IMR-90 (cell line): ENCODE data around the gene MRPL43. TPM values are rescaled to one million over a fixed set of nuclear protein-coding genes. Genes with fewer than 3 reads are reported as not detected.

Source experiments
- ATAC-seq: fragments of 200-7000 bp; cut with Tn5 transposase; 2 replicates; pipeline ENCODE4 v1.9.1; 2020; ENCODE audit warnings: low read depth, mild to moderate bottlenecking, moderate library complexity
- BruUV-seq: library from RNA; stranded (reverse); fragments of 400-500 nt; replicated peaks from 2 replicates; lab custom pipeline; 2021; lab: Mats Ljungman, UMichigan
- CTCF ChIA-PET: fragments of 300-600 bp; formaldehyde crosslinking; extraction: SDS; loops from one replicate; lab custom pipeline; 2021; ENCODE audit warnings: antibody characterized with exemption; lab: Yijun Ruan, JAX
- POLR2A ChIA-PET: fragments of 300-600 bp; sonication (Branson Sonifier 250); formaldehyde crosslinking; loops from one replicate; lab custom pipeline; 2022; ENCODE audit warnings: antibody characterized with exemption; ENCODE audit not compliant: unreplicated experiment; lab: Charles Lee
- DNase-seq: peaks from one replicate; pipeline ENCODE4 v3.0.0; 2013
- H2AFZ ChIP-seq: replicated peaks from 2 replicates; pipeline ENCODE3; 2013; ENCODE audit warnings: low read length, mild to moderate bottlenecking; ENCODE audit not compliant: poor library complexity
- H2AK5ac ChIP-seq: 2 replicates; pipeline ENCODE4 v1.6.1; 2013; ENCODE audit warnings: low read depth, low read length, inconsistent platforms
- H2AK9ac ChIP-seq: replicated peaks from 2 replicates; pipeline ENCODE3; 2013; ENCODE audit warnings: mild to moderate bottlenecking, low read depth, low read length, moderate library complexity; ENCODE audit not compliant: poor library complexity
- H2BK120ac ChIP-seq: 2 replicates; pipeline ENCODE4 v1.6.1; 2013; ENCODE audit warnings: low read depth, low read length, inconsistent platforms
- H2BK15ac ChIP-seq: 3 replicates; pipeline ENCODE4 v1.6.1; 2013; ENCODE audit warnings: low read depth, low read length, inconsistent platforms
- H2BK20ac ChIP-seq: 2 replicates; pipeline ENCODE4 v1.6.1; 2013; ENCODE audit warnings: low read depth, mild to moderate bottlenecking, inconsistent platforms, low read length, moderate library complexity
- H2BK5ac ChIP-seq: 2 replicates; pipeline ENCODE4 v1.6.1; 2013; ENCODE audit warnings: mild to moderate bottlenecking, low read depth, low read length, inconsistent platforms; ENCODE audit not compliant: poor library complexity, severe bottlenecking
- H3K14ac ChIP-seq: replicated peaks from 2 replicates; pipeline ENCODE4 v1.6.1; 2013; ENCODE audit warnings: low read depth, low read length, inconsistent platforms
- H3K18ac ChIP-seq: 2 replicates; pipeline ENCODE4 v1.6.1; 2013; ENCODE audit warnings: low read depth, low read length, control low read depth
- H3K23ac ChIP-seq: 2 replicates; pipeline ENCODE4 v1.6.1; 2013; ENCODE audit warnings: low read depth, low read length, inconsistent platforms
- H3K27ac ChIP-seq: 2 replicates; pipeline ENCODE4 v1.5.1; 2013; ENCODE audit warnings: mild to moderate bottlenecking, control low read depth, low read length; ENCODE audit not compliant: insufficient read depth
- H3K27me3 ChIP-seq: 2 replicates; pipeline ENCODE4 v1.6.1; 2013; ENCODE audit warnings: low read length; ENCODE audit not compliant: control insufficient read depth, insufficient read depth
- H3K36me3 ChIP-seq: 2 replicates; pipeline ENCODE4 v1.6.1; 2013; ENCODE audit warnings: low read length, mixed read lengths; ENCODE audit not compliant: control insufficient read depth, insufficient read depth
- H3K4ac ChIP-seq: 2 replicates; pipeline ENCODE4 v1.6.1; 2013; ENCODE audit warnings: low read depth, low read length, inconsistent platforms
- H3K4me1 ChIP-seq: 2 replicates; pipeline ENCODE4 v1.6.1; 2013; ENCODE audit warnings: low read length, mixed read lengths; ENCODE audit not compliant: control insufficient read depth, insufficient read depth
- H3K4me2 ChIP-seq: 2 replicates; pipeline ENCODE4 v1.6.1; 2013; ENCODE audit warnings: low read depth, mild to moderate bottlenecking, control low read depth, low read length, moderate library complexity
- H3K4me3 ChIP-seq: 2 replicates; pipeline ENCODE4 v1.5.1; 2013; ENCODE audit warnings: low read depth, mild to moderate bottlenecking, control low read depth, low read length, moderate library complexity; ENCODE audit not compliant: insufficient read depth
- H3K56ac ChIP-seq: 2 replicates; pipeline ENCODE4 v1.6.1; 2013; ENCODE audit warnings: low read length, inconsistent platforms; ENCODE audit not compliant: insufficient read depth; ENCODE audit errors: extremely low read depth
- H3K79me1 ChIP-seq, 2 experiments: 2 replicates each; pipeline ENCODE4 v1.6.1; 2013; ENCODE audit warnings: low read length in 2 of 2, inconsistent platforms in 1 of 2, low read depth in 1 of 2
- H3K9ac ChIP-seq: 2 replicates; pipeline ENCODE4 v1.6.1; 2013; ENCODE audit warnings: low read depth, low read length, control low read depth
- H3K9me1 ChIP-seq: 2 replicates; pipeline ENCODE4 v1.6.1; 2013; ENCODE audit warnings: low read length, inconsistent platforms; ENCODE audit not compliant: insufficient read depth
- H3K9me3 ChIP-seq: 2 replicates; pipeline ENCODE4 v1.6.1; 2013; ENCODE audit warnings: low read length; ENCODE audit not compliant: control insufficient read depth, insufficient read depth
- H4K20me1 ChIP-seq: 2 replicates; pipeline ENCODE4 v1.6.1; 2013; ENCODE audit warnings: low read length, inconsistent platforms; ENCODE audit not compliant: insufficient read depth
- H4K5ac ChIP-seq: 2 replicates; pipeline ENCODE4 v1.6.1; 2013; ENCODE audit warnings: mild to moderate bottlenecking, low read depth, low read length, control low read depth
- H4K8ac ChIP-seq, 2 experiments: 2 replicates each; pipeline ENCODE4 v1.6.1; 2013; ENCODE audit warnings: low read depth in 2 of 2, low read length in 2 of 2, control low read depth in 1 of 2, inconsistent platforms in 1 of 2
- H4K91ac ChIP-seq: 2 replicates; pipeline ENCODE4 v1.6.1; 2013; ENCODE audit warnings: low read depth, low read length, inconsistent platforms; ENCODE audit not compliant: insufficient read depth
- CEBPB ChIP-seq: IDR thresholded peaks from 2 replicates; pipeline ENCODE4 v1.6.1; 2012; ENCODE audit warnings: low read depth, low read length, improper control_type of control experiment
- CHD1 ChIP-seq: IDR thresholded peaks from 2 replicates; pipeline ENCODE4 v1.6.1; 2012; ENCODE audit warnings: low read depth, low read length, improper control_type of control experiment
- CTCF ChIP-seq: conservative IDR thresholded peaks from 2 replicates; pipeline ENCODE4 v1.5.1; 2012; ENCODE audit warnings: mild to moderate bottlenecking, low read depth, low read length, improper control_type of control experiment
- FOS ChIP-seq: fragments of 150-350 bp; IDR thresholded peaks from 2 replicates; pipeline ENCODE4 v1.6.1; 2016; ENCODE audit warnings: low read depth, low read length
- MAFK ChIP-seq: IDR thresholded peaks from 2 replicates; pipeline ENCODE4 v1.6.1; 2012; ENCODE audit warnings: low read depth, low read length, improper control_type of control experiment
- MAZ ChIP-seq: IDR thresholded peaks from 2 replicates; pipeline ENCODE4 v1.6.1; 2012; ENCODE audit warnings: low read depth, mild to moderate bottlenecking, low read length, improper control_type of control experiment, moderate library complexity, borderline replicate concordance
- MXI1 ChIP-seq: IDR thresholded peaks from 2 replicates; pipeline ENCODE4 v1.6.1; 2012; ENCODE audit warnings: low read depth, mild to moderate bottlenecking, low read length, moderate library complexity, borderline replicate concordance
- NFE2L2 ChIP-seq: fragments of 150-350 bp; IDR thresholded peaks from 2 replicates; pipeline ENCODE4 v1.6.1; 2016; ENCODE audit warnings: low read depth, mild to moderate bottlenecking, low read length
- POLR2A ChIP-seq: IDR thresholded peaks from 2 replicates; pipeline ENCODE4 v1.6.1; 2012; ENCODE audit warnings: mild to moderate bottlenecking, low read depth, low read length
- RAD21 ChIP-seq: IDR thresholded peaks from 2 replicates; pipeline ENCODE4 v1.6.1; 2012; ENCODE audit warnings: low read length, improper control_type of control experiment
- RCOR1 ChIP-seq: IDR thresholded peaks from 2 replicates; pipeline ENCODE4 v1.6.1; 2012; ENCODE audit warnings: mild to moderate bottlenecking, low read length, improper control_type of control experiment; ENCODE audit not compliant: insufficient replicate concordance
- RFX5 ChIP-seq: IDR thresholded peaks from 2 replicates; pipeline ENCODE4 v1.8.0; 2012; ENCODE audit warnings: low read depth, mild to moderate bottlenecking, low read length, moderate library complexity
- SMC3 ChIP-seq: fragments of 150-350 bp; IDR thresholded peaks from 2 replicates; pipeline ENCODE4 v1.6.1; 2016; ENCODE audit warnings: low read depth, mild to moderate bottlenecking, antibody characterized with exemption, low read length, moderate library complexity
- USF2 ChIP-seq: fragments of 150-350 bp; IDR thresholded peaks from 2 replicates; pipeline ENCODE4 v1.6.1; 2017; ENCODE audit warnings: mild to moderate bottlenecking, antibody characterized with exemption, low read length, low read depth
- WGBS, 2 experiments: methylation state at CpG; one replicate each; pipeline versions ENCODE4 v1.1.5 to v1.1.7; 2013; ENCODE audit warnings: missing lambda C conversion rate in 2 of 2; ENCODE audit not compliant: insufficient read length in 1 of 2; ENCODE audit errors: extremely low coverage in 2 of 2; 5-methylcytosine and 5-hydroxymethylcytosine counted together
- dilution Hi-C: fragments of 300-500 bp; cut with HindIII; formaldehyde crosslinking; loops from one replicate; pipeline ENCODE4 v1.14.3; 2018; ENCODE audit warnings: low sequenced_read_pairs; ENCODE audit not compliant: unreplicated experiment
- in situ Hi-C: fragments of 300-500 bp; cut with MboI; formaldehyde crosslinking; loops from 3 replicates; pipeline ENCODE4 v1.14.3; 2019; ENCODE audit warnings: low sequenced_read_pairs, inconsistent platforms, mixed read lengths
- intact Hi-C: fragments of 100-400 bp; cut with micrococcal nuclease; formaldehyde crosslinking; loops from 2 replicates; pipeline ENCODE4 v1.10.0; 2022
- polyA plus RNA-seq, 3 experiments: library from polyadenylated mRNA; depleted of rRNA; stranded (reverse); fragments of >200 nt; gene quantifications; 2 replicates each; pipeline ENCODE4 v1.2.3, GENCODE V29; 2012; ENCODE audit warnings: low replicate concordance in 1 of 3
- total RNA-seq: library from RNA; depleted of rRNA; stranded (reverse); fragments of >200 nt; gene quantifications from 2 replicates; pipeline ENCODE4 v1.2.3, GENCODE V29; 2012
- TF ChIP-seq, protein P1 (sequence below): fragments of 150-350 bp; IDR thresholded peaks from 2 replicates; pipeline ENCODE4 v1.6.1; 2016; ENCODE audit warnings: low read depth, mild to moderate bottlenecking, low read length, moderate library complexity, borderline replicate concordance

Gene MRPL43
- total and polyA plus RNA-seq, 2 of the 4 experiments (the other 2 are of a cell fraction), result 61.3 to 142 TPM

DNA sequence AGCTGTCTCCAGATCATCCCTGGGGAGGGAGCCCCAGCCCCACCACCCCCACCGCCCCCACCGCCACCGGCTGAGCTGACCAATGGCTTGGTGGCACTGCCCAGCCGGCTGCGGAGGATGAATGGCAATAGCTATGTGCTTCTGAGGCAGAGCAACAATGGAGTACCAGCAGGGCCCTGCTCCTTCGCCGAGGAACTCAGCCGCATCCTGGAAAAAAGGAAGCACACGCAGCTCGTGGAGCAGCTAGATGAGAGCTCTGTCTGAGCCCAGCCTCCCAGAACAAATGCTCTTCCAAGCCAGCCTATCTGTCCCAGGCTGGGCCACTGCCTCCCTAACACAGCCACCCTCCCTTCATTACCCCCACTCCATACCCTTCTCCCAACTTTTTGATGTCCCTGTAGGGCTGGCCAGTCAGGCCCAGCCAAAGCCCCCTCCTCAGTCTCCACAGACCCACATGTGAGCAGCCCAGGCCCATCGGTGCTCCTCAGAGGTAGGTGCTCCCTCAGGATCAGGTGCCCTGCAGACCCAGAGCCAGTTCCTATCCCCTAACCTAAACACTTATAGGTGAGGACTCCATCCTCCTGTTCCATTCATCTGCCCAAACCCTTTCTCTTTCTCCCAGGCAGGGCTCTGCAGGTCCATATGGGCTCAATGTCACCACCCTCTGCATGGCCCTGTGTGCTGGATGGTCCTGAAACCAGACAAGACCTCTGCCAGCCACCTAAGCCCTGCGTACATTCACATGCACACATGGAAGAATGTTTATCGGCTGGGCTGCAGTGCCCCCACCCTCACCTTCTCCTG, 3.2 kb downstream of the MRPL43 start:
- ChIA-PET CTCF (no interaction called here), POLR2A (interaction anchor here (0.6 kb wide), 1 partner anchor 370 kb away, joined by 4 read pairs; no protein-coding TSS in a partner anchor)
- ATAC-seq (no peak), DNase-seq (no peak)
- Histone ChIP-seq H4K91ac (no peak overlapping the region), H3K9me3 (no peaks in the 10 kb centered on the region), H2BK5ac (no peak overlapping the region), H3K18ac (no peak overlapping the region), H2AK9ac (no peak overlapping the region), H3K4me1 (peaks cover 8% of the 10 kb centered on the region; the same call in 1 of the 2 replicates), H3K56ac (no peak overlapping the region), H3K27me3 (no peaks in the 10 kb centered on the region), H3K79me1 (peaks cover 36 to 50% of the 10 kb centered on the region in 2 experiments), H2BK120ac (no peak overlapping the region), H3K14ac (no peak overlapping the region), H3K23ac (no peak overlapping the region), H3K36me3 (peaks cover 28% of the 10 kb centered on the region), H4K5ac (no peak overlapping the region), H2BK15ac (no peak overlapping the region), H3K4ac (no peak overlapping the region), H3K9ac (no peak overlapping the region), H2BK20ac (no peak overlapping the region), H3K4me2 (no peak overlapping the region), H2AFZ (no peak overlapping the region), H3K4me3 (no peak overlapping the region), H2AK5ac (no peak overlapping the region), H4K20me1 (0 out of 2 replicates have a peak, but pooled peaks cover 3% of the 10 kb centered on the region), H3K27ac (no peak overlapping the region), H4K8ac (no peak overlapping the region), H3K9me1 (peaks cover 13% of the 10 kb centered on the region)
- dilution Hi-C loops, result no loop called here
- intact Hi-C loops, result no loop called here
- WGBS, 2 experiments, result 85% methylated on average over 8 of the region's 13 CpGs; no CpG with 5 or more reads in 1 of the 2 experiments
- in situ Hi-C loops, result no loop called here
- no TSS peak for BruUV-seq
- TF ChIP-seq CHD1 (no peak), NFE2L2 (no peak), RFX5 (no peak), POLR2A (no peak), RAD21 (no peak), USF2 (no peak), MAFK (no peak), CEBPB (no peak), CTCF (no peak), FOS (no peak), SMC3 (no peak), MXI1 (no peak), MAZ (no peak), RCOR1 (no peak)
- TF ChIP-seq, protein P1, sequence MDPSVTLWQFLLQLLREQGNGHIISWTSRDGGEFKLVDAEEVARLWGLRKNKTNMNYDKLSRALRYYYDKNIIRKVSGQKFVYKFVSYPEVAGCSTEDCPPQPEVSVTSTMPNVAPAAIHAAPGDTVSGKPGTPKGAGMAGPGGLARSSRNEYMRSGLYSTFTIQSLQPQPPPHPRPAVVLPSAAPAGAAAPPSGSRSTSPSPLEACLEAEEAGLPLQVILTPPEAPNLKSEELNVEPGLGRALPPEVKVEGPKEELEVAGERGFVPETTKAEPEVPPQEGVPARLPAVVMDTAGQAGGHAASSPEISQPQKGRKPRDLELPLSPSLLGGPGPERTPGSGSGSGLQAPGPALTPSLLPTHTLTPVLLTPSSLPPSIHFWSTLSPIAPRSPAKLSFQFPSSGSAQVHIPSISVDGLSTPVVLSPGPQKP, result no peak
